Activated T-helper 9 cell treated with anti-CD3 and anti-CD28 coated beads, Interleukin-2, amount 50 U/mL, for 16 hours (primary cell): ENCODE measurements around the gene LMF1.

Source experiments
- DNase-seq: peaks from one replicate; pipeline ENCODE4 v3.0.0-alpha.2; 2020; ENCODE audit warnings: low read depth

LMF1 gene

GRCh38 chr16:984736-985636 lies 14.2 kb upstream of the LMF1 start:
- DNase-seq, result no peak

GRCh38 chr16:984121-984694 lies 13.4 kb upstream of the LMF1 start:
- no peak for DNase-seq

- no peak for DNase-seq
These were observed 12.6 kb upstream of the LMF1 start for GRCh38 chr16:983044-984030.

- no peak for DNase-seq
These were observed 11.6 kb upstream of the LMF1 start for GRCh38 chr16:982145-983043.

- no peak for DNase-seq
These were observed 10.9 kb upstream of the LMF1 start, which contains the start of gene SOX8 for GRCh38 chr16:981695-982144. Gene SOX8, plus strand, starts transcription at chr16:981770. Its CDS starts 153 bp downstream, at chr16:981923.

GRCh38 chr16:980595-980854 lies 9.7 kb upstream of the LMF1 start:
- DNase-seq, result no peak

GRCh38 chr16:979859-980594 lies 9.2 kb upstream of the LMF1 start:
- no peak for DNase-seq

- DNase-seq, result no peak
These were observed 8.4 kb upstream of the LMF1 start for GRCh38 chr16:979147-979546.

GRCh38 chr16:978403-978802 lies 7.6 kb upstream of the LMF1 start:
- DNase-seq, result no peak

GRCh38 chr16:977896-978295 lies 7.1 kb upstream of the LMF1 start:
- DNase-seq, result no peak

GRCh38 chr16:977081-977701 lies 6.4 kb upstream of the LMF1 start:
- DNase-seq, result no peak

- DNase-seq, result no peak
These were observed 5.7 kb upstream of the LMF1 start for GRCh38 chr16:976389-976931.

GRCh38 chr16:975291-975690 lies 4.5 kb upstream of the LMF1 start:
- DNase-seq, result no peak

GRCh38 chr16:974611-975261 lies 4.0 kb upstream of the LMF1 start:
- DNase-seq, result no peak

GRCh38 chr16:974001-974601 lies 3.3 kb upstream of the LMF1 start:
- DNase-seq, result no peak

- no peak for DNase-seq
These were observed 2.6 kb upstream of the LMF1 start for GRCh38 chr16:973366-973765.

- DNase-seq, result no peak
These were observed 1.7 kb upstream of the LMF1 start for GRCh38 chr16:972316-973002.

- no peak for DNase-seq
These were observed 1.2 kb upstream of the LMF1 start for GRCh38 chr16:971981-972315.

- DNase-seq, result no peak
These were observed 760 bp upstream of the LMF1 start for GRCh38 chr16:971582-971905.
